Tibial nerve (tissue), 4 donors: Measurements from ENCODE around the gene IQSEC1. TPM values are rescaled to one million over a fixed set of nuclear protein-coding genes. Genes with fewer than 3 reads are reported as not detected.

ENCODE experiments used
- DNase-seq, 2 donors: peaks; one replicate each; pipeline ENCODE4 v3.0.0-alpha.2; 2019; ENCODE audit warnings: low spot score in 2 of 2
- H3K27ac ChIP-seq, 4 donors: fragments of 200-600 bp; sonication (generic) in 3 of 4; one replicate each; pipeline ENCODE4 v1.5.1; 2017 to 2019; ENCODE audit warnings: mild to moderate bottlenecking in 1 of 4
- H3K27me3 ChIP-seq, 2 donors: fragments of 200-600 bp; sonication (generic) in 1 of 2; one replicate each; pipeline versions ENCODE4 v1.5.1 to v1.6.0; 2017 to 2019
- H3K36me3 ChIP-seq, 3 donors: fragments of 200-600 bp; sonication (generic); one replicate each; pipeline ENCODE4 v1.5.1; 2018 to 2019
- H3K4me1 ChIP-seq, 4 donors: fragments of 200-600 bp; sonication (generic) in 3 of 4; one replicate each; pipeline ENCODE4 v1.5.1; 2017 to 2019
- H3K4me3 ChIP-seq, 4 donors: fragments of 200-600 bp; sonication (generic) in 3 of 4; one replicate each; pipeline ENCODE4 v1.5.1; 2017 to 2019; ENCODE audit warnings: mild to moderate bottlenecking in 1 of 4, moderate library complexity in 1 of 4
- H3K9me3 ChIP-seq, 4 donors: fragments of 200-600 bp; sonication (generic) in 3 of 4; one replicate each; pipeline ENCODE4 v1.5.1; 2017 to 2019
- EP300 ChIP-seq, 2 donors: sonication (generic); formaldehyde crosslinking; IDR thresholded peaks; one replicate each; pipeline ENCODE4 v1.6.1; 2017; ENCODE audit warnings: antibody characterized with exemption in 2 of 2, mild to moderate bottlenecking in 1 of 2
- POLR2A ChIP-seq, 2 donors: fragments of 450-650 bp; IDR thresholded peaks; one replicate each; pipeline ENCODE4 v1.6.1; 2017; ENCODE audit warnings: antibody characterized with exemption in 2 of 2, mild to moderate bottlenecking in 2 of 2, moderate library complexity in 2 of 2
- WGBS, 2 donors: methylation state at CpG; one replicate each; pipeline ENCODE4 v1.1.5; 2018; 5-methylcytosine and 5-hydroxymethylcytosine counted together
- total RNA-seq, 4 donors: library from RNA; depleted of rRNA; stranded (reverse); fragments of >200 nt; gene quantifications; one replicate each; pipeline ENCODE4 v1.1.0, GENCODE V29; 2016
- TF ChIP-seq, protein P1 (sequence below), 5 experiments: fragments of 200-600 bp in 3 of 5; fragments of 450-650 bp in 2 of 5; sonication (generic) in 3 of 5; IDR thresholded peaks; one replicate each; pipeline ENCODE4 v1.5.1; 2016 to 2019; ENCODE audit warnings: antibody characterized with exemption in 5 of 5, mild to moderate bottlenecking in 3 of 5, moderate library complexity in 2 of 5

IQSEC1 gene
- total RNA-seq, 4 donors from 2014 or later, result 58.2 to 77.5 (median 68.6) TPM

GRCh38 chr3:13110678-13111116 lies 37.5 kb upstream of the IQSEC1 start:
- H3K4me1 ChIP-seq, result peaks cover 0 to 5% (median 0%) of the 10 kb centered on the region in 4 donors
- peak in 1 of 2 donors; percentile 3 for DNase-seq
- no peak for TF ChIP-seq EP300 (IDR thresholded peaks at IDR 0.05)
- no peaks in the 10 kb centered on the region for H3K36me3 ChIP-seq
- H3K9me3 ChIP-seq, result no peaks in the 10 kb centered on the region
- H3K4me3 ChIP-seq, result no peak overlapping the region
- H3K27ac ChIP-seq, result peak overlapping the region in 1 of 4 donors; percentile 50
- 20% methylated on average over 6 to 8 of the region's 8 CpGs for WGBS, 2 donors
- H3K27me3 ChIP-seq, result peaks cover 0 to 5% of the 10 kb centered on the region in 2 donors

GRCh38 chr3:13109516-13109915 lies 36.3 kb upstream of the IQSEC1 start:
- 93% methylated on average over 5 of the region's 5 CpGs for WGBS, 2 donors
- H3K36me3 ChIP-seq, result no peaks in the 10 kb centered on the region
- no peaks in the 10 kb centered on the region for H3K9me3 ChIP-seq
- H3K27me3 ChIP-seq, result peaks cover 0 to 5% of the 10 kb centered on the region in 2 donors
- H3K4me1 ChIP-seq, result peaks cover 0 to 5% (median 0%) of the 10 kb centered on the region in 4 donors
- no peak overlapping the region for H3K4me3 ChIP-seq
- no peak for DNase-seq
- no peak overlapping the region for H3K27ac ChIP-seq
- TF ChIP-seq EP300 (IDR thresholded peaks at IDR 0.05), result no peak

DNA sequence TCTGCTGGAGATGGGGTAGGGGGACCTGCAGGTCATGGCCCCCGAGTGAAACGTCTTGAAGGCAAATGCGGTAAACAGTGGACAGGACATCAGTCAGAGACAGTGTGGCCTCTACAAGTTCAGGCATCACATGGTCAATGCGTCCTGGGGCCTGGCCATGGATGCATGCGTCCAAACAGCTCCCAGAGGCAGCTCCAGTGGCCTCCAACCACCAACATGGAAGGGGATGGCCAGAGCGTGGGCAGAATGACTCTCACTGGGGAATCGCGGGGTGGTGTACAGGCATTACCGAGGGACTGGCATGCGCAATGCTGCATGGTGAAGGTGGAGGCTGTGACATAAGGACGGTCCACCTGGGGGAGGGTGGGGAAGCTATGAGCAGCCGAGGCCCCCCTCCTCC lies 35.6 kb upstream of the IQSEC1 start:
- 90 to 93% methylated on average over 12 of the region's 12 CpGs for WGBS, 2 donors
- DNase-seq, result no peak
- peaks cover 0 to 5% (median 0%) of the 10 kb centered on the region in 4 donors for H3K4me1 ChIP-seq
- H3K27me3 ChIP-seq, result peaks cover 0 to 5% of the 10 kb centered on the region in 2 donors
- H3K9me3 ChIP-seq, result no peaks in the 10 kb centered on the region
- TF ChIP-seq EP300 (IDR thresholded peaks at IDR 0.05), result no peak
- no peak for TF ChIP-seq POLR2A (IDR thresholded peaks at IDR 0.05)
- TF ChIP-seq, protein P1, sequence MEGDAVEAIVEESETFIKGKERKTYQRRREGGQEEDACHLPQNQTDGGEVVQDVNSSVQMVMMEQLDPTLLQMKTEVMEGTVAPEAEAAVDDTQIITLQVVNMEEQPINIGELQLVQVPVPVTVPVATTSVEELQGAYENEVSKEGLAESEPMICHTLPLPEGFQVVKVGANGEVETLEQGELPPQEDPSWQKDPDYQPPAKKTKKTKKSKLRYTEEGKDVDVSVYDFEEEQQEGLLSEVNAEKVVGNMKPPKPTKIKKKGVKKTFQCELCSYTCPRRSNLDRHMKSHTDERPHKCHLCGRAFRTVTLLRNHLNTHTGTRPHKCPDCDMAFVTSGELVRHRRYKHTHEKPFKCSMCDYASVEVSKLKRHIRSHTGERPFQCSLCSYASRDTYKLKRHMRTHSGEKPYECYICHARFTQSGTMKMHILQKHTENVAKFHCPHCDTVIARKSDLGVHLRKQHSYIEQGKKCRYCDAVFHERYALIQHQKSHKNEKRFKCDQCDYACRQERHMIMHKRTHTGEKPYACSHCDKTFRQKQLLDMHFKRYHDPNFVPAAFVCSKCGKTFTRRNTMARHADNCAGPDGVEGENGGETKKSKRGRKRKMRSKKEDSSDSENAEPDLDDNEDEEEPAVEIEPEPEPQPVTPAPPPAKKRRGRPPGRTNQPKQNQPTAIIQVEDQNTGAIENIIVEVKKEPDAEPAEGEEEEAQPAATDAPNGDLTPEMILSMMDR (IDR thresholded peaks at IDR 0.05), result no peak
- no peak overlapping the region for H3K4me3 ChIP-seq
- H3K36me3 ChIP-seq, result no peaks in the 10 kb centered on the region
- no peak overlapping the region for H3K27ac ChIP-seq

GRCh38 chr3:13107661-13108060 lies 34.4 kb upstream of the IQSEC1 start:
- Histone ChIP-seq H3K27me3 (peaks cover 0 to 3% of the 10 kb centered on the region in 2 donors), H3K4me3 (no peak overlapping the region), H3K27ac (no peak overlapping the region), H3K9me3 (no peaks in the 10 kb centered on the region), H3K36me3 (no peaks in the 10 kb centered on the region), H3K4me1 (peaks cover 0 to 5% (median 0%) of the 10 kb centered on the region in 4 donors)
- TF ChIP-seq POLR2A (IDR thresholded peaks at IDR 0.05) (no peak), EP300 (IDR thresholded peaks at IDR 0.05) (no peak)
- TF ChIP-seq, protein P1 (IDR thresholded peaks at IDR 0.05), result no peak
- DNase-seq, result no peak
- WGBS, 2 donors, result 73 to 89% methylated on average over 11 to 13 of the region's 13 CpGs

- no peak overlapping the region for H3K27ac ChIP-seq
- DNase-seq, result no peak
- H3K4me3 ChIP-seq, result no peak overlapping the region
- H3K36me3 ChIP-seq, result no peaks in the 10 kb centered on the region
- peaks cover 0 to 5% (median 0%) of the 10 kb centered on the region in 4 donors for H3K4me1 ChIP-seq
- TF ChIP-seq, protein P1 (IDR thresholded peaks at IDR 0.05), result no peak
- TF ChIP-seq EP300 (IDR thresholded peaks at IDR 0.05), result no peak
- no peak for TF ChIP-seq POLR2A (IDR thresholded peaks at IDR 0.05)
- 57 to 59% methylated on average over 6 of the region's 6 CpGs for WGBS, 2 donors
- no peaks in the 10 kb centered on the region for H3K9me3 ChIP-seq
- H3K27me3 ChIP-seq, result no peaks in the 10 kb centered on the region
Measured at GRCh38 chr3:13106308-13107001, 33.2 kb upstream of the IQSEC1 start.

DNA sequence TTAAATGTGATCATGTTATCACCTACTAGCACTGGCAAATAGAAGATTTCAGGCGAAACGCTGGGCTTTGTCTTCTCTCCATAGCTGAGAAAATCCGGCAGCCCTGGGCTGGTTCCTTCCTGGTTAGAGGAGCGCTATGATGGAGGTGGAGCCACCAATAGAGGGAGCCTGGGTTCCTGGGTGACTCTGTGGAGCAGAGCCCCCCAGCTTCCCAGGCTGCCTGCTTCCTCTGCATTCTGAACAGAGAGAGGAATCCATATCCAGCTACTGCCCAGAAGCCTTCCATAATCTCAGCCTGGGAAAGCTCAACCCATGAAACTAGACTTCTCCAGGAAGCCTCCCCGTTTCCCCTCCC lies 32.6 kb upstream of the IQSEC1 start:
- no peaks in the 10 kb centered on the region for H3K4me1 ChIP-seq
- no peak overlapping the region for H3K27ac ChIP-seq
- no peaks in the 10 kb centered on the region for H3K36me3 ChIP-seq
- 82 to 97% methylated on average over 5 of the region's 5 CpGs for WGBS, 2 donors
- no peak for DNase-seq
- H3K27me3 ChIP-seq, result no peaks in the 10 kb centered on the region
- no peak overlapping the region for H3K4me3 ChIP-seq
- no peaks in the 10 kb centered on the region for H3K9me3 ChIP-seq
- TF ChIP-seq, protein P1 (IDR thresholded peaks at IDR 0.05), result no peak
- TF ChIP-seq POLR2A (IDR thresholded peaks at IDR 0.05) (no peak), EP300 (IDR thresholded peaks at IDR 0.05) (no peak)
